Psoas muscle (tissue), 8 donors: Measurements from ENCODE around the gene HPS4. TPM values are rescaled to one million over a fixed set of nuclear protein-coding genes. Genes with fewer than 3 reads are reported as not detected.

Experiments
- ATAC-seq, 4 donors: fragments of 200-7000 bp; cut with Tn5 transposase; one replicate each; pipeline ENCODE4 v1.9.1; 2020; ENCODE audit warnings: moderate library complexity in 3 of 4, mild to moderate bottlenecking in 2 of 4
- DNase-seq, 2 donors: peaks; one replicate each; pipeline ENCODE4 v3.0.0-alpha.2; 2020
- H3K27ac ChIP-seq: fragments of 200-600 bp; one replicate; pipeline ENCODE4 v1.8.0; 2022
- H3K27me3 ChIP-seq, 3 donors: fragments of 200-600 bp in 1 of 3; one replicate each; pipeline versions ENCODE4 v1.6.1 to v1.8.0; 2013 to 2022; ENCODE audit warnings: low read length in 2 of 3, mild to moderate bottlenecking in 2 of 3, moderate library complexity in 1 of 3; ENCODE audit not compliant: insufficient read depth in 3 of 3
- H3K36me3 ChIP-seq, 2 donors: fragments of 200-600 bp in 1 of 2; one replicate each; pipeline versions ENCODE4 v1.6.1 to v1.8.0; 2013 to 2022; ENCODE audit warnings: low read depth in 1 of 2, mild to moderate bottlenecking in 1 of 2, moderate library complexity in 1 of 2; ENCODE audit not compliant: insufficient read depth in 1 of 2
- H3K4me1 ChIP-seq: fragments of 200-600 bp; one replicate; pipeline ENCODE4 v1.8.0; 2022
- H3K4me3 ChIP-seq: fragments of 200-600 bp; one replicate; pipeline ENCODE4 v1.8.0; 2022; ENCODE audit warnings: mild to moderate bottlenecking
- H3K9me3 ChIP-seq: fragments of 200-600 bp; one replicate; pipeline ENCODE4 v1.8.0; 2022
- WGBS, 3 donors: extraction: QIAGEN DNeasy Blood & Tissue Kit; methylation state at CpG; one replicate each; pipeline versions ENCODE4 v1.1.6 to v1.1.7; 2013; 5-methylcytosine and 5-hydroxymethylcytosine counted together
- intact Hi-C, 2 donors: fragments of 100-400 bp; cut with DNase I; formaldehyde crosslinking; loops; one replicate each; pipeline versions ENCODE4 v1.11.0 to v1.14.2; 2022
- polyA plus RNA-seq, 3 donors: library from polyadenylated mRNA; stranded (reverse); fragments of 200-250 nt; gene quantifications; one replicate each; pipeline ENCODE4 v1.2.3, GENCODE V29; 2013
- total RNA-seq, 4 donors: library from RNA; stranded (reverse); fragmentation: NEBNext Ultra II Directional in 2 of 4; extraction: Animal tissue kit (Norgen Biotek cat#: 25700) in 2 of 4; gene quantifications; one replicate each; pipeline versions ENCODE4 v1.2.1 to v1.2.4, GENCODE V29; 2021 to 2023
- TF ChIP-seq, protein P1 (sequence below): fragments of 200-600 bp; IDR thresholded peaks from one replicate; pipeline ENCODE4 v1.8.0; 2022; ENCODE audit warnings: antibody characterized with exemption
- donor health status: healthy with polysubstance abuse.
- donor health status: DM: no; HTN: no; CAD: no; lungs with moderate emphysema.
- donor health status: Bipolar disorder and iron deficiency.
- donor health status: healthy.
- donor health status: DM: yes; HTN: yes; CAD: no.
- donor health status: DM: no; HTN: no; CAD: no.
- donor health status: DM: no; HTN: no; CAD: no.
- donor health status: DM: yes; HTN: yes; CAD: no.

Gene HPS4
- total and polyA plus RNA-seq, 7 donors, result 5.8 to 13.9 (median 10.1) TPM

DNA sequence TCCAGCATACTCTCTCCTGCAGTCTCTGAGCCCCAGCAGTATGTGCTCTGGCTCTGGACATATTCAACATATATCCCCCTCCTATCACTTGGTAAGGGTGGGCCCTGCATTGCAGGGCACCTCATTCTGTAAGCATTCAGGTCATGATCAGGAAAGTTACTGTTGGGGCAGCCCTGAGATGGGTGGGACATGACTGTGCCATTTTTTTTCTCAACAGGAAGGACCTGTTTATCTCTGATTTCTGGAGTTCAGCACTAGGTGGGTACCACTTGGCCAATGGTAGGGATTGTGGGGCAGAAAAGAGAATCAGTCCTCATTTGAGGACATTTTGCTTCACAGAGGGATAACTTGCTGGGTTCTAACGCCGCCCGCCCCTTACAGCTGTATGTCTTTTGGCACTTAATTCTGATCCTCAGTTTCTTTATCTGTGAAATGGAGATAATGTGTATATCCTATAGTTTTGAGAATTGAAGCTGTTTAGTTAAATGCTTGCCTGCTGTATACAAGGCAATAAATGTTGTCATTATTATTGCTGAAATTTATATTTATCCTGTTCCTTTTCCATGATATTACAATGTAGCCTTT, 2.3 kb upstream of the HPS4 start:
- Histone ChIP-seq H3K36me3 (peaks cover 13 to 65% of the 10 kb centered on the region in 2 donors), H3K4me1 (peaks cover 40% of the 10 kb centered on the region), H3K9me3 (no peaks in the 10 kb centered on the region), H3K27ac (peak overlapping the region; percentile 100), H3K4me3 (no peak overlapping the region), H3K27me3 (no peaks in the 10 kb centered on the region)
- DNase-seq, result no peak
- TF ChIP-seq, protein P1, sequence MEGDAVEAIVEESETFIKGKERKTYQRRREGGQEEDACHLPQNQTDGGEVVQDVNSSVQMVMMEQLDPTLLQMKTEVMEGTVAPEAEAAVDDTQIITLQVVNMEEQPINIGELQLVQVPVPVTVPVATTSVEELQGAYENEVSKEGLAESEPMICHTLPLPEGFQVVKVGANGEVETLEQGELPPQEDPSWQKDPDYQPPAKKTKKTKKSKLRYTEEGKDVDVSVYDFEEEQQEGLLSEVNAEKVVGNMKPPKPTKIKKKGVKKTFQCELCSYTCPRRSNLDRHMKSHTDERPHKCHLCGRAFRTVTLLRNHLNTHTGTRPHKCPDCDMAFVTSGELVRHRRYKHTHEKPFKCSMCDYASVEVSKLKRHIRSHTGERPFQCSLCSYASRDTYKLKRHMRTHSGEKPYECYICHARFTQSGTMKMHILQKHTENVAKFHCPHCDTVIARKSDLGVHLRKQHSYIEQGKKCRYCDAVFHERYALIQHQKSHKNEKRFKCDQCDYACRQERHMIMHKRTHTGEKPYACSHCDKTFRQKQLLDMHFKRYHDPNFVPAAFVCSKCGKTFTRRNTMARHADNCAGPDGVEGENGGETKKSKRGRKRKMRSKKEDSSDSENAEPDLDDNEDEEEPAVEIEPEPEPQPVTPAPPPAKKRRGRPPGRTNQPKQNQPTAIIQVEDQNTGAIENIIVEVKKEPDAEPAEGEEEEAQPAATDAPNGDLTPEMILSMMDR, result no peak
- WGBS, 3 donors, result 60 to 72% (median 66%) methylated on average over 3 of the region's 3 CpGs
- no peak for ATAC-seq
- intact Hi-C loops, result no loop called here

GRCh38 chr22:26485013-26485412, 1.4 kb upstream of the HPS4 start:
- Histone ChIP-seq H3K27me3 (no peaks in the 10 kb centered on the region), H3K4me1 (peaks cover 48% of the 10 kb centered on the region), H3K4me3 (peak overlapping the region; percentile 99), H3K27ac (peak overlapping the region; percentile 100), H3K36me3 (peaks cover 11 to 64% of the 10 kb centered on the region in 2 donors), H3K9me3 (no peaks in the 10 kb centered on the region)
- 32 to 54% (median 33%) methylated on average over 7 of the region's 7 CpGs for WGBS, 3 donors
- no peak for ATAC-seq
- TF ChIP-seq, protein P1, result no peak
- no peak for DNase-seq
- intact Hi-C loops, result no loop called here

- ATAC-seq (peak in 3 of 4 donors; percentile 1 to 22 (median 4)), DNase-seq (no peak)
- TF ChIP-seq, protein P1, result no peak
- Histone ChIP-seq H3K27ac (peak overlapping the region; percentile 100), H3K36me3 (peaks cover 9 to 62% of the 10 kb centered on the region in 2 donors), H3K4me3 (peak overlapping the region; percentile 99), H3K4me1 (peaks cover 55% of the 10 kb centered on the region), H3K9me3 (no peaks in the 10 kb centered on the region), H3K27me3 (no peaks in the 10 kb centered on the region)
- intact Hi-C loops, result loop anchor here in 1 of 2 donors (5.0 kb wide), 1 partner anchor 103 kb away; no protein-coding TSS in a partner anchor
- 3 to 6% (median 4%) methylated on average over 6 of the region's 6 CpGs for WGBS, 3 donors
Observed at GRCh38 chr22:26484360-26484706, 750 bp upstream of the HPS4 start.

DNA sequence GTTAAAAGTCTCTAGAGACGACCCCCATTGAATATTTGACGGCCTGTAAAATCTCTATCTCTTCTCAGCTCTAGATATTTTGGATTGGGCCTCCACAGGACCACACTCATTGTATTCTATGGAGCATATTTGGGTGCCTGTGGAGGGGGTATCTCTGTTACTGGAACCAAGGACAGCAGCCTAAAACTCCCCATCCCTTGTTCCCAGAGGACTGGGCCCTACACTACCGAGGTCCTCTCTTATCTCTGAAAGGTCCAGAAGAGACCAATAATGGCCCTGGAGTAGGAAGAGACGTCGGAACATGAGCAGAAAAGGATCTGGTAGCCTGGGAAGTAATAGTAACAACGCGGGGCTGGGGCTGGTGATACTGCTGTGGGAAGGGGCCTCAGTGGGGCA, 542 bp downstream of the HPS4 start:
- H3K27ac ChIP-seq, result peak overlapping the region; percentile 100
- peaks cover 60% of the 10 kb centered on the region for H3K4me1 ChIP-seq
- no peaks in the 10 kb centered on the region for H3K9me3 ChIP-seq
- peaks cover 5 to 58% of the 10 kb centered on the region in 2 donors for H3K36me3 ChIP-seq
- DNase-seq (no peak), ATAC-seq (peak; percentile 3 to 35 (median 14))
- 6 to 11% (median 8%) methylated on average over 7 of the region's 7 CpGs for WGBS, 3 donors
- H3K4me3 ChIP-seq, result peak overlapping the region; percentile 99
- intact Hi-C loops, result loop anchor here in 1 of 2 donors (5.0 kb wide), 1 partner anchor 104 kb away; no protein-coding TSS in a partner anchor
- H3K27me3 ChIP-seq, result no peaks in the 10 kb centered on the region
- TF ChIP-seq, protein P1, result no peak
